ENCODE measurements around the gene GUCY1A2. TPM values are rescaled to one million over a fixed set of nuclear protein-coding genes. Genes with fewer than 3 reads are reported as not detected.

The GUCY1A2 gene
- total RNA-seq, 1 experiment from 2014 or later, result 0.55 TPM

DNA sequence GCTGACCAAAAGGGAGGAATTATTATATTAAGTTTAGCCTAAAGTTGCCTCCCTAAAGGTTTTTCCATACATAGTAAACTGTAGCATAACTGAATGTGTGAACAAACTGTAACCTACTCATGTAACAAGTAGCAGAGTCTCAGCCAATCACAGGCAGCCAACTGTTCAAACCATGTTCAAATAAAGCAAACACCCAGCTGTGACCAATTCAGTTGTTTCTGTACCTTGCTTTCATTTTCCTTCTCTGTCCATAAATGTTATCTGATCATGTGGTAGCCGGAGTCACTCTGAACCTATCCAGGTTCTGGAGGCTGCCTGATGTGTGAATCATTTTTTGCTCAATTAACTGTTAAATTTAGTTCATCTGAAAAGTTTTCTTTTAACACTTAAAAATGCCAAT is 373.5 kb downstream of the GUCY1A2 start:
- H3K4me1 ChIP-seq (ENCODE audit: insufficient read depth, low read length), result no peaks in the 10 kb centered on the region
- H2BK5ac ChIP-seq (ENCODE audit: insufficient read length, low read length), result no peak overlapping the region
- no peaks in the 10 kb centered on the region for H3K27me3 Mint-ChIP-seq (ENCODE audit: low read depth)
- H3T11ph ChIP-seq (ENCODE audit: low read length), result no peak overlapping the region
- H3K79me1 ChIP-seq (ENCODE audit: insufficient read depth, low read depth, low read length, poor library complexity, severe bottlenecking), result no peaks in the 10 kb centered on the region
- peaks cover 7 to 10% of the 10 kb centered on the region in 2 experiments; a peak in 3 of 5 replicates for H3K9me3 Mint-ChIP-seq
- no peak overlapping the region for H3K4ac ChIP-seq (ENCODE audit: low read depth, low read length)
- H2AFZ ChIP-seq (ENCODE audit: low read length), result no peak overlapping the region
- H3K9ac ChIP-seq (ENCODE audit: extremely low read depth, insufficient read length, low read length), result no peak overlapping the region
- no peak for DNase-seq
- H3K36me3 Mint-ChIP-seq (ENCODE audit: insufficient read depth in 1 of 3, low read depth in 3 of 3), result peaks cover 0 to 3% (median 2%) of the 10 kb centered on the region in 3 experiments; a peak in 3 of 7 replicates
- H3K4me2 ChIP-seq (ENCODE audit: insufficient read depth, insufficient read length, low read length), result no peak overlapping the region
- H3K56ac ChIP-seq (ENCODE audit: insufficient read length, low read depth, low read length), result no peak overlapping the region
- H2AK5ac ChIP-seq (ENCODE audit: insufficient read length, low read length), result no peak overlapping the region
- no peak overlapping the region for H3K23ac ChIP-seq (ENCODE audit: insufficient read length, low read depth, low read length)
- no peaks in the 10 kb centered on the region for H4K20me1 ChIP-seq (ENCODE audit: control insufficient read depth, insufficient read depth, insufficient read length)
- no peak overlapping the region for H2BK12ac ChIP-seq (ENCODE audit: insufficient read length, low read depth, low read length)
- H3K27me3 ChIP-seq (ENCODE audit: insufficient read depth, low read length), result no peaks in the 10 kb centered on the region
- H2BK20ac ChIP-seq (ENCODE audit: low read depth, low read length, poor library complexity, severe bottlenecking), result no peak overlapping the region
- no peak overlapping the region for H3K4me3 Mint-ChIP-seq
- no peak overlapping the region for H3K27ac ChIP-seq (ENCODE audit: insufficient read length, low read depth, low read length)
- H3K18ac ChIP-seq (ENCODE audit: insufficient read length, low read depth, low read length), result no peak overlapping the region
- no peaks in the 10 kb centered on the region for H3K79me2 ChIP-seq (ENCODE audit: insufficient read depth, low read length)
- no peak overlapping the region for H2BK15ac ChIP-seq (ENCODE audit: low read depth, low read length)
- WGBS (ENCODE audit: extremely low coverage, insufficient read length, low lambda C conversion rate), result no CpG with 5 or more reads among the region's 1 CpG
- no peak overlapping the region for H3K14ac ChIP-seq (ENCODE audit: insufficient read depth, low read length)
- TF ChIP-seq, protein P1, sequence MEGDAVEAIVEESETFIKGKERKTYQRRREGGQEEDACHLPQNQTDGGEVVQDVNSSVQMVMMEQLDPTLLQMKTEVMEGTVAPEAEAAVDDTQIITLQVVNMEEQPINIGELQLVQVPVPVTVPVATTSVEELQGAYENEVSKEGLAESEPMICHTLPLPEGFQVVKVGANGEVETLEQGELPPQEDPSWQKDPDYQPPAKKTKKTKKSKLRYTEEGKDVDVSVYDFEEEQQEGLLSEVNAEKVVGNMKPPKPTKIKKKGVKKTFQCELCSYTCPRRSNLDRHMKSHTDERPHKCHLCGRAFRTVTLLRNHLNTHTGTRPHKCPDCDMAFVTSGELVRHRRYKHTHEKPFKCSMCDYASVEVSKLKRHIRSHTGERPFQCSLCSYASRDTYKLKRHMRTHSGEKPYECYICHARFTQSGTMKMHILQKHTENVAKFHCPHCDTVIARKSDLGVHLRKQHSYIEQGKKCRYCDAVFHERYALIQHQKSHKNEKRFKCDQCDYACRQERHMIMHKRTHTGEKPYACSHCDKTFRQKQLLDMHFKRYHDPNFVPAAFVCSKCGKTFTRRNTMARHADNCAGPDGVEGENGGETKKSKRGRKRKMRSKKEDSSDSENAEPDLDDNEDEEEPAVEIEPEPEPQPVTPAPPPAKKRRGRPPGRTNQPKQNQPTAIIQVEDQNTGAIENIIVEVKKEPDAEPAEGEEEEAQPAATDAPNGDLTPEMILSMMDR (conservative IDR thresholded peaks at IDR 0.05), result no peak
- H4K91ac ChIP-seq (ENCODE audit: insufficient read length, low read depth, low read length), result no peak overlapping the region
- H4K5ac ChIP-seq (ENCODE audit: insufficient read length, low read depth, low read length), result no peak overlapping the region
- no peaks in the 10 kb centered on the region for H3K4me1 Mint-ChIP-seq
- H4K8ac ChIP-seq (replicated peaks; ENCODE audit: insufficient read length, low read depth, low read length), result no peak overlapping the region
- H2BK120ac ChIP-seq (ENCODE audit: low read depth, low read length, poor library complexity, severe bottlenecking), result no peak overlapping the region
- H3K23me2 ChIP-seq (ENCODE audit: insufficient read length, low read depth, low read length, poor library complexity, severe bottlenecking), result no peaks in the 10 kb centered on the region
- no peaks in the 10 kb centered on the region for H3K9me3 ChIP-seq (ENCODE audit: control insufficient read depth, low read depth, low read length)
- no peak overlapping the region for H3K27ac Mint-ChIP-seq

Data from H9 (cell line).